Measurements from ENCODE around the gene CNGA2.

Gene CNGA2

GRCh38 chrX:151753313-151754046, 18.9 kb downstream of the CNGA2 start:
- no peak for DNase-seq (ENCODE audit: low read depth in 2 of 2)

GRCh38 chrX:151754047-151754429, 19.5 kb downstream of the CNGA2 start:
- DNase-seq (ENCODE audit: low read depth in 2 of 2), result no peak

GRCh38 chrX:151754641-151755215, 20.2 kb downstream of the CNGA2 start:
- DNase-seq (ENCODE audit: low read depth in 2 of 2), result no peak

GRCh38 chrX:151759041-151759708, 24.6 kb downstream of the CNGA2 start:
- no peak for DNase-seq (ENCODE audit: low read depth in 2 of 2)

GRCh38 chrX:151762802-151763201, 28.3 kb downstream of the CNGA2 start:
- DNase-seq (ENCODE audit: low read depth in 2 of 2), result no peak

- no peak for DNase-seq (ENCODE audit: low read depth in 2 of 2)
Measured at GRCh38 chrX:151763711-151764110, 29.2 kb downstream of the CNGA2 start.

GRCh38 chrX:151765026-151765425, 30.5 kb downstream of the CNGA2 start:
- DNase-seq (ENCODE audit: low read depth in 2 of 2), result no peak

- DNase-seq (ENCODE audit: low read depth in 2 of 2), result no peak
Measured at GRCh38 chrX:151771726-151772125, 37.2 kb downstream of the CNGA2 start.

- no peak for DNase-seq (ENCODE audit: low read depth in 2 of 2)
Measured at GRCh38 chrX:151773434-151773833, 38.9 kb downstream of the CNGA2 start.

GRCh38 chrX:151774421-151774820, 39.9 kb downstream of the CNGA2 start:
- DNase-seq (ENCODE audit: low read depth in 2 of 2), result no peak

- no peak for DNase-seq (ENCODE audit: low read depth in 2 of 2)
Measured at GRCh38 chrX:151776181-151776731, 41.7 kb downstream of the CNGA2 start.

- DNase-seq (ENCODE audit: low read depth in 2 of 2), result no peak
Measured at GRCh38 chrX:151776936-151777335, 42.4 kb downstream of the CNGA2 start.

GRCh38 chrX:151779258-151779657, 44.7 kb downstream of the CNGA2 start:
- DNase-seq (ENCODE audit: low read depth in 2 of 2), result no peak

- DNase-seq (ENCODE audit: low read depth in 2 of 2), result no peak
Measured at GRCh38 chrX:151780621-151781020, 46.1 kb downstream of the CNGA2 start.

GRCh38 chrX:151789179-151789800, 54.7 kb downstream of the CNGA2 start:
- no peak for DNase-seq (ENCODE audit: low read depth in 2 of 2)

GRCh38 chrX:151790481-151791160, 56.1 kb downstream of the CNGA2 start:
- DNase-seq (ENCODE audit: low read depth in 2 of 2), result no peak

- DNase-seq (ENCODE audit: low read depth in 2 of 2), result no peak
Measured at GRCh38 chrX:151791961-151792360, 57.4 kb downstream of the CNGA2 start.

GRCh38 chrX:151792505-151792904, 58.0 kb downstream of the CNGA2 start:
- no peak for DNase-seq (ENCODE audit: low read depth in 2 of 2)

GRCh38 chrX:151793886-151794285, 59.3 kb downstream of the CNGA2 start:
- DNase-seq (ENCODE audit: low read depth in 2 of 2), result no peak

Measured in activated CD8-positive, alpha-beta memory T cell treated with anti-CD3 and anti-CD28 coated beads for 4 hours (primary cell).